ENCODE results near the gene PMPCB. TPM values are rescaled to one million over a fixed set of nuclear protein-coding genes. Genes with fewer than 3 reads are reported as not detected.
"Not testable (repeated sequence)": the region's sequence is repeated elsewhere in the genome, so short reads cannot be mapped to it uniquely, and the experiment has no call there.

PMPCB gene
- total and polyA plus RNA-seq, 2 donors from 2014 or later: 65.8 to 85.3 TPM

GRCh38 chr7:103274867-103275266 lies 22.4 kb upstream of the PMPCB start:
- H3K4me1 ChIP-seq (ENCODE audit: control insufficient read depth in 2 of 3, insufficient read depth in 2 of 3, low read depth in 1 of 3, low read length in 3 of 3); H3K9ac ChIP-seq (ENCODE audit: low read length in 3 of 3): not testable (repeated sequence)

GRCh38 chr7:103278195-103278594 lies 19.0 kb upstream of the PMPCB start:
- FAIRE-seq; intact Hi-C loops (cut with DNase I); H3K4me1 ChIP-seq (ENCODE audit: control insufficient read depth in 2 of 3, insufficient read depth in 2 of 3, low read depth in 1 of 3, low read length in 3 of 3); DNase-seq; H3K27me3 ChIP-seq (ENCODE audit: control insufficient read depth, insufficient read depth, low read length); H3K27ac ChIP-seq (ENCODE audit: low read depth in 2 of 2, low read length in 2 of 2); H3K36me3 ChIP-seq (ENCODE audit: control insufficient read depth in 2 of 3, insufficient read depth in 3 of 3, low read length in 3 of 3); H3K4me3 ChIP-seq (ENCODE audit: low read length in 3 of 3); H3K9ac ChIP-seq (ENCODE audit: low read length in 3 of 3); H3K9me3 ChIP-seq (ENCODE audit: control insufficient read depth in 2 of 3, insufficient read depth in 1 of 3, low read length in 3 of 3): not testable (repeated sequence)

More at GRCh38 chr7:103274867-103275266, 22.4 kb upstream of the PMPCB start:
- H3K9me3 ChIP-seq (ENCODE audit: control insufficient read depth in 2 of 3, insufficient read depth in 1 of 3, low read length in 3 of 3); H3K4me3 ChIP-seq (ENCODE audit: low read length in 3 of 3); H3K27me3 ChIP-seq (ENCODE audit: control insufficient read depth, insufficient read depth, low read length); H3K27ac ChIP-seq (ENCODE audit: low read depth in 2 of 2, low read length in 2 of 2); H3K36me3 ChIP-seq (ENCODE audit: control insufficient read depth in 2 of 3, insufficient read depth in 3 of 3, low read length in 3 of 3); DNase-seq; intact Hi-C loops (cut with DNase I); FAIRE-seq: not testable (repeated sequence)

GRCh38 chr7:103279636-103279962 lies 17.6 kb upstream of the PMPCB start:
- H3K9me3 ChIP-seq (ENCODE audit: control insufficient read depth in 2 of 3, insufficient read depth in 1 of 3, low read length in 3 of 3); FAIRE-seq; H3K36me3 ChIP-seq (ENCODE audit: control insufficient read depth in 2 of 3, insufficient read depth in 3 of 3, low read length in 3 of 3); H3K27me3 ChIP-seq (ENCODE audit: control insufficient read depth, insufficient read depth, low read length); H3K4me1 ChIP-seq (ENCODE audit: control insufficient read depth in 2 of 3, insufficient read depth in 2 of 3, low read depth in 1 of 3, low read length in 3 of 3); H3K27ac ChIP-seq (ENCODE audit: low read depth in 2 of 2, low read length in 2 of 2); intact Hi-C loops (cut with DNase I): not testable (repeated sequence)
- Histone ChIP-seq H3K9ac (ENCODE audit: low read length in 3 of 3) (peak overlapping the region in 2 of 3 donors; percentile 33 to 46), H3K4me3 (ENCODE audit: low read length in 3 of 3) (peak overlapping the region; percentile 46 to 66 (median 64))
- peak in 2 of 5 donors; percentile 34 to 53 for DNase-seq

- intact Hi-C loops (cut with DNase I); H3K36me3 ChIP-seq (ENCODE audit: control insufficient read depth in 2 of 3, insufficient read depth in 3 of 3, low read length in 3 of 3); H3K27me3 ChIP-seq (ENCODE audit: control insufficient read depth, insufficient read depth, low read length): not testable (repeated sequence)
Observed at GRCh38 chr7:103279963-103280802, 17.1 kb upstream of the PMPCB start.

GRCh38 chr7:103280803-103281155 lies 16.5 kb upstream of the PMPCB start:
- DNase-seq: peak in 2 of 5 donors; percentile 19 to 39
- intact Hi-C loops (cut with DNase I); FAIRE-seq: not testable (repeated sequence)

More at GRCh38 chr7:103279963-103280802, 17.1 kb upstream of the PMPCB start:
- Histone ChIP-seq H3K4me3 (ENCODE audit: low read length in 3 of 3) (peak overlapping the region; percentile 46 to 66 (median 64)), H3K9ac (ENCODE audit: low read length in 3 of 3) (peak overlapping the region in 1 of 3 donors; percentile 46)
- not testable (repeated sequence) for H3K4me1 ChIP-seq (ENCODE audit: control insufficient read depth in 2 of 3, insufficient read depth in 2 of 3, low read depth in 1 of 3, low read length in 3 of 3); H3K9me3 ChIP-seq (ENCODE audit: control insufficient read depth in 2 of 3, insufficient read depth in 1 of 3, low read length in 3 of 3); FAIRE-seq; H3K27ac ChIP-seq (ENCODE audit: low read depth in 2 of 2, low read length in 2 of 2)
- DNase-seq: peak; percentile 81 to 91 (median 88)

GRCh38 chr7:103282802-103283427 lies 14.3 kb upstream of the PMPCB start:
- FAIRE-seq: peak; percentile 97
- H3K4me1 ChIP-seq (ENCODE audit: control insufficient read depth in 2 of 3, insufficient read depth in 2 of 3, low read depth in 1 of 3, low read length in 3 of 3); DNase-seq; H3K27me3 ChIP-seq (ENCODE audit: control insufficient read depth, insufficient read depth, low read length); H3K9me3 ChIP-seq (ENCODE audit: control insufficient read depth in 2 of 3, insufficient read depth in 1 of 3, low read length in 3 of 3); H3K36me3 ChIP-seq (ENCODE audit: control insufficient read depth in 2 of 3, insufficient read depth in 3 of 3, low read length in 3 of 3); H3K4me3 ChIP-seq (ENCODE audit: low read length in 3 of 3); H3K27ac ChIP-seq (ENCODE audit: low read depth in 2 of 2, low read length in 2 of 2); intact Hi-C loops (cut with DNase I); H3K9ac ChIP-seq (ENCODE audit: low read length in 3 of 3): not testable (repeated sequence)

More at GRCh38 chr7:103280803-103281155, 16.5 kb upstream of the PMPCB start:
- not testable (repeated sequence) for H3K27me3 ChIP-seq (ENCODE audit: control insufficient read depth, insufficient read depth, low read length); H3K9me3 ChIP-seq (ENCODE audit: control insufficient read depth in 2 of 3, insufficient read depth in 1 of 3, low read length in 3 of 3); H3K9ac ChIP-seq (ENCODE audit: low read length in 3 of 3); H3K4me1 ChIP-seq (ENCODE audit: control insufficient read depth in 2 of 3, insufficient read depth in 2 of 3, low read depth in 1 of 3, low read length in 3 of 3); H3K27ac ChIP-seq (ENCODE audit: low read depth in 2 of 2, low read length in 2 of 2); H3K36me3 ChIP-seq (ENCODE audit: control insufficient read depth in 2 of 3, insufficient read depth in 3 of 3, low read length in 3 of 3)
- peak overlapping the region; percentile 42 to 66 (median 46) for H3K4me3 ChIP-seq (ENCODE audit: low read length in 3 of 3)
